SIG-M5 (cell line): ENCODE measurements around the gene SEMA7A.
"Not testable (repeated sequence)": the region's sequence is repeated elsewhere in the genome, so short reads cannot be mapped to it uniquely, and the experiment has no call there.

Experiments
- DNase-seq: peaks from one replicate; lab custom pipeline; 2025; lab: John Stamatoyannopoulos, UW

The SEMA7A gene

DNA sequence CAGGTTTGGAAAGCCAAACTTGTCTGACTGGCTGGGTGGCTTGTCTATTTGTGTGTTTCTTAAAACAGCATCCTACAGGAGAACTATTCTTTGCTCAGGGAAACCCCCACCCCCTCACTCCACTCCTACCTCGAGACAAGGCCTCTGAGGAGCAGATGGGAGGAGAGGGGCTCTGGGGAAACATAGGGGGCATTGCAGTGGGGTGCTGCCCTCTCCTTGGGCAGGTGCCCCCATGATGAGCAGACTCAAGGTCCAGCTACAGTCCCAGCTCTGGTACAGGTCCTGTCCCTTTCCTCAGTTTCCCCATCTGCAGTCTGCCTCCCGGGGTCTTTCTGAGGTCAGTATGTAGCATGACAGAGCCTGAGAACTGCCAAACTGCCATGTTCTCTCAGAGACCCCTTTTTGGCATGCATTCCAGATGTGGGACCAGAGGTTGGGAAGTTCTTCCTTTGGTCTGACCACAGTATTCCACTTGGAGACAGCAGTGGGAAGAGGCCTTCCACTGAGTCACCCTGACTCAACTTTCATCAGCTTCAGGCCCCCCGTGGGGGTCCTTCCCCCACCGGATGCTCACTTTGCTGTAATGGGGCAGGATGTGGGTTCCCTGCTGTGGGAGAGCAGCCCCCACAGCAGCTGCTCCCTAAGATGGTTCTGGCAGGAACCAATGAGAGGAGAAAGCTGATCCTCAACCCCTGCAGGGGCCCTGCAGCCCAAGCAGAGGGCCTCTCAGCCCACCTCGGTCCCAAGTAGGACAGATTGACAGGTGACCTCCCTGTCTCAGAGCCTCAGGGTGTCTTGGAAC, 34.0 kb downstream of the SEMA7A start:
- peak; percentile 18 for DNase-seq

DNA sequence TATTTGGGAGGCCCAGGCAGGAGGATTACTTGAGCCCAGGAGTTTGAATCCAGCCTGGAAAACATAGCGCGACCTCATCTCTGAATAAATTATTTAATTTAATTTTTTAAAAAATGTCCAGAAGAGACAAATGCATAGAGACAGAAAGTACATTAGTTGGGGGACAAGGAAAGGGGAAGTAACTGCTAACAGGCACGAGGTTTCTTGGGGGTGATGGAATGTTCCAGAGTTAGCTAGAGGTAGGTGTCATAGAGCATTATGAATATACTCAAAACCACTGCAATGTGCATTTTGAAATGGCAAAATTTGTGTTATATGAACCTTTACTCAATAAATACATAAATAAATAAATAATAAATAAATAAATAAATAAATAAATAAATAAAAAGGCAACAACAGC, 34.7 kb downstream of the SEMA7A start:
- DNase-seq = no peak

DNA sequence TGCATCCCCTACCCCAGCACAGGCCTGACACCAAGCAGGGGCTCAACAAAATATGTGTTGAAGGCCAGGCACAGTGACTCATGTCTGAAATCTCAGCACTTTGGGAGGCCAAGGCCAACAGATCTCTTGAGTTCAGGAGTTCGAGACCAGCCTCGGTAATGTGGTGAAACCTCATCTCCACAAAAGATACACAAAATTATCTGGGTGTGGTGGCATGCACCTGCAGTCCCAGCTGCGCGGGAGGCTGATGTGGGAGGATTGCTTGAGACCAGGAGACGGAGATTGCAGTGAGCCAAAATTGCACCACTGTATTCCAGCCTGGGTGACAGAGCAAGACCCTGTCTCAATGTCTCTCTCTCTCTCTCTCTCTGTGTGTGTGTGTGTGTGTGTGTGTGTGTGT, 35.6 kb downstream of the SEMA7A start:
- DNase-seq = no peak

DNA sequence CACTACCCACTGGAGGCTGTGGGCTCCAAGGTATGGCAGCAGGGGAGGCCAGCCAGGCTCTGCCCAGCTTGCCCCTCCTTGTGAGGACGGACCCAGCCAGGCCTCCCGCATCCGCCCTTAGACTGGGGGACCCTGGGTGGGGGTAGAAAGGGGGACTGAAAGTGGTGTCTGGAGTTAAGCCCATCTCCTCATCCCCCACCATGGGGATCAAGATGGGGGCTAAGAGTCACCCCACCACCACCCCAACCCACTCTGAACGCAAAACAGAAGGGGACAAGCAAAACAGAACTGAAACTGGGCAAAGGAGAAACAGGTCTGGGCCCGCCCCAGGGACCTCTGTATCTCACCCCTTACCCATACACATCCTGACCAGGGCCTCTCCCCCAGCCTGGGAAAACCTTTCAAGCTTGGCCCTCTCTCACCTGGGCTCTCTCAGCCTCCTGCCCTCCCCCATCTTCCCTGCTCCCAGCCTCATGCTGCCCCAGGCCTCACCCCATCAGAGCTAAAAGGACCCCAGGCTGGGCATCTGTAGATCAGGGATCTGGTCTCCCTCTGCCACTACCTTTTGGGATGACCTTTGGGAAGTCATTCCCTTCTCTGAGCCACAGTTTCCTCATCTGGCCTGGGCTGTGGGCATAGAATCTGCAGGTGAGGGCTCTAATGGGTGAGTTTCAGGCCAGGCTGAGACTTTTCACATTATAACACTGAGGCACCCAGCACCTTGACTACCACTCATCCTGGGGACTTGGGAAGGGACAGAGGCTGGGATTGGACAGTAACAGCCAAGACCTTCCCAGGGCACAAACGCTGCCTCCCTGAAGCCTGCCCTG, 36.3 kb downstream of the SEMA7A start:
- DNase-seq = no peak

DNA sequence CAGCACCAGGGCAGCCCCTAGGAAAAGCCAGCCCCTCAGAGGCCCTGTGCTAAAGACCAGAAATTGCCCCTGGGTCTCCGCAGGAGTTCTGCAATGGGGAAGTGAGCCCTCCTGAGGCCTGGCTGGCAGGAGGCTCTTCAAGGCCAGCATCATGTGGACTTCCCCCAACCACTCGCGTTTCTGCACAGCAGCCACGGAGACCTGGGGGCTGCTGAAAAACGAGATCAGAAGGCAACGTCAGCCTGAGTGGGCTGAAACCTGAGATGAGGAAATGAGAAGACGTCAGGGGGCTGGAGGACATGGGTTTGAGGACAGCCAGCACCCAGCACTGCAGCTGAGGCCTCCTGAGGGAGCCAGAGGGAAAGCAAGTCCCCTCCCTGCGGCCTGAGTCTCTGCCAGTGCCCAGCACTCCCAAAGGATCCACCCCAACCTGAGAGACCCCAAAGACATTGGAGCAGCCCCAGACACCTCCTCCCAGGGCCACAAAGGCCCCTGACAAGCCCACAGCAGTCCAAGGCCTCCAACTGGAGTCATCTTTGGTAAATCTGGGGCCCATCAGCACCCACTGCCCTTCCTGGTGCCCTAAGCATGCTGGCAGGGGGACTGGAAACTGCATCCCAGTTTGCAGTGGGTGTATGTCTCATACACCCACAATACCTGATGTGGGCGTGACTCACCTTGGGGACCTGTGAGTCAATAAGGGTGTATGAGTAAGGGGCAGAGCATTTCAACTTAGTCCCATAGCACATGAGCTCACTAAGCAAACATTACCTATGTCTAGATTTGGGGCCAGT, 37.1 kb downstream of the SEMA7A start:
- DNase-seq = peak; percentile 35

DNA sequence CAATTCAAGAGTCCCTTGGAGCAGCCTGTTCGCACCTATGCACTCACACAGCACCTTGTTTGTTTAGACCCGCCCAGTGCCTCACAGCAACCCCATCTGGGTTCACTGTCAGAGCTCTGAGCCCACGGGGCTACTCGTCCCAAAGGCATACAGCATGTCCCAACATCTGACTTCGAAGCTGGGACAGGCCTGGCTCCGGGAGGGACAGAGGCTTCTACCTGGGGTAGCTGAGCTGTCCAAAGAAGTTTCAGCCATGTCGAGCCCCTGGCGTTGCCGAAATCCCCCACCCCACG, 37.7 kb downstream of the SEMA7A start:
- no peak for DNase-seq

DNA sequence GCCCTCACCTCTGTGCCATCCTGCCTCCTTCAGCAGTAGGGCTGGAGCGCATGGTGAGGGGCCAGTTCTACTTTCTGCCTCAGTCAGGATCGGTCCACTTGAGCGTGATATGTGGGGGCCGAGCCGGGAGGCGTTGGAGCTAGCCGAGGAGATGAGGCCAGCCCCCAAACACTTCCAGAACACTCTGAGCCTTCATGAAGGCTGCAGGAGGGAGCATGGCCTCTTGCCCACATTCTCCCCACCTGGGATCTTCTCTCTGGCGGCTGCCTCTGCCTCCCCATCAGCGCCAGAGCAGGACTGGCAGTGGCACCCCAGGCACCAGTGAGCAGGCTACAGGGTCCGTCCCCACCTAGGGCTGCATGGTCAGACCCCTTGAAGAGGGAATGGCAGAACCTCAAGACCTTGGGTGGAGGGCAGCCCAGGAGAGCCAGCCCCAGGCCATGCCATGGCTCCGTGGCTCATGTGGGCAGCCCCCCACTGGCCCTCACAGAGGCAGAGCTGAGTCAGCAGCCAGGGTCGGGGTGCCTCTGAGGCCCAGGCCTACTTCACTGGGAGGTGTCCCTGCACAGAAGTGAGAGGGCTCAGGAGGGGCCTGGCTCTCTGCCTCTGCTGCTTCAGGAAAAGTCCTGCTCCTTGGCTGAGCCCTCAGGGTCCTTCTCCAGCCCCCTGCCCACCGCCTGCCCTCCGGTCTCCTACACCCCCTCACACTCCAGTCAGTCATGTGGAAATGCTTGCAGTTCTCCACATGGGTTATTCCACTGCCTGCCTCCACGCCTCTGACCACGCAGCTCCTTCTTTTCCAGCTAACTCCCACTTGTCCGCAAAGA, 38.2 kb downstream of the SEMA7A start:
- no peak for DNase-seq

DNA sequence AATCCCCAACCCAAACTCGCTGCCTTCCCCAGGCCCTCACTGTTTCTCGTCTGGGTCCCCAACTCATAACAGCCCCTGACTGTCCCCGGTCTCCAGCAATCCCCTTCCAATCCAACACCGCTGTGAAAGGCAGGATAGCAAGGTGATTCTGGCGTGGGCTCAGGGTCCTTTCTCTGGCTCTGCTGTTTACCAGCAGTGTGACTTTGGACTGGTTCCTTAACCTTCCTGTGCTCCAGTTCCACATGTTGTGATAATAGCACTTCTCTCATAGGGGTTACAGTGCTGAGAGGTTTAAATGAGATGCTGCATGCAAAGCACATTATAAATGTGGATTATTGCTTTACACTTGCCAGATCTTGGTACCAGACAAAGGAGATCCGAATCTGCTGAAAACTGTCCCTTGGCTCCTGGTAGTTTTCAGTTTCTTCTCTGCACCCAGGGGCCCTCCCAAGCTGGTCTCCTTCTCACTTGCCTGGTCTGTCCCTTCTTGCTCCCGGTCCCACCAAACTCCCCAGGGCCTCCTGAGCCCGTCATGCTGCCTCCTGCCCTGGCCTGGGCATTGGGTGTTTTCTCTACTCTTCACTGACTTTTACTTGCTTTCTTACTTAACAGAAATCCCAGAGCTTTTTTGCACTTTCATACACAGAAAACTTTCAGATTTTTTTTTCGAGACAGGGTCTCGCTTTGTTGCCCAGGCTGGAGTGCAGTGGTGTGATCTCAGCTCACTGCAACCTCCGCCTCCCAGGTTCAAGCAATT, 39.5 kb downstream of the SEMA7A start:
- DNase-seq = no peak

DNA sequence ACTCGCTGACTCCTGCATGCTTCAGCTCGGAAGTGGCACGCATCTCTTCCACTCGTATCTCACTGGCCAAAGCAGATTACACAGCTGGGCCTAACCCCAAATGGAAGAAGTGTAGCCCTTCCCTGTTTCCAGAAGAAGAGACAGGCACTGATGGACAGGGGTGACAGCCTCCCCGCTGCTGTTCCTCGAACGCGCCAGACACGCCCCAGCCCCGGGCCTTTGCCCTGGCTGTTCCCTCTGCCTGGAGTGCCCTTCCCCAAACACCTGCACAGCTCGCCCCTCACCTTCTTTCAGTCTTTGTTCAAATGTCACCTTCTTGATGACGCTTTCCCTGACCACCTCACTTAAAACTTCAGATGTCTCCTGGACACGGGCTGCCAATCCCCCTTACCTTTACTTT, 40.3 kb downstream of the SEMA7A start:
- no peak for DNase-seq

DNA sequence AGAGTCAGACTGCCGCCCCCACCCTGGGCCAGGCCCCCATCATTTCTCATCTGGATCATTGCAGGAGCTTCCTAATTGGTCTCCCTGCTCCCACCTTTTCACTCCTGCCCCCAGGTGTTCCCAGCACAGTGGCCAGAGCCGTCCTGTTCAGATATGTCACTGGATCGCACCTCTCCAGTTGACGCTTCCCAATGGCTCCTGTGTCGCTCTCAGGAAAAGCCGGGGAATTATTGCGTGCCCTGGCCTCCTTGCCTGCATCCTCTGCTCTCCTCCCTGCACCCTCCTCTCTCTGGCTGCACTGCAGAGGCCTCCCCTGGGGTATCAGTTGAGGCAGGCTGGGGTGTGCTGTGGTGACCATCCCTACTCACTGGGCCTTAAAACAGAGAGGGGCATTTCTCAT, 40.9 kb downstream of the SEMA7A start:
- DNase-seq = no peak

DNA sequence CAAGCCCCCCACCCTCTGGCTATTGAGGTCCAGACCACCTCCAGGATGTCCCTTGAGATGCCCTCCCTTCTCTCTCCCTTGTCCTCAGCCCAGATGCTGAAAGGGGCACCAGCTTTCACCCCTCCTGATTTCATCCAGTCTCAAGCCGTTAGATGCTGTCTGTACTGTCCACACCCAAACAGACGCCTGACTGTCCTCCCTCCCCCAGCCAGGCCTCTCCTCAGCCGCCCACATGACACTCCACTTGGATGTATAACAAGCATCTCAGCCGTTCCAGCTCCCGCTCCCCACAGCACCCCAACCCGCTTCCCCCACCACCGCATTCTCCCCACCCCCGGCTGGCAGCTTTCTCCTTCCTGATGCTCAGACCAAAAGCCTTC, 41.3 kb downstream of the SEMA7A start:
- no peak for DNase-seq

DNA sequence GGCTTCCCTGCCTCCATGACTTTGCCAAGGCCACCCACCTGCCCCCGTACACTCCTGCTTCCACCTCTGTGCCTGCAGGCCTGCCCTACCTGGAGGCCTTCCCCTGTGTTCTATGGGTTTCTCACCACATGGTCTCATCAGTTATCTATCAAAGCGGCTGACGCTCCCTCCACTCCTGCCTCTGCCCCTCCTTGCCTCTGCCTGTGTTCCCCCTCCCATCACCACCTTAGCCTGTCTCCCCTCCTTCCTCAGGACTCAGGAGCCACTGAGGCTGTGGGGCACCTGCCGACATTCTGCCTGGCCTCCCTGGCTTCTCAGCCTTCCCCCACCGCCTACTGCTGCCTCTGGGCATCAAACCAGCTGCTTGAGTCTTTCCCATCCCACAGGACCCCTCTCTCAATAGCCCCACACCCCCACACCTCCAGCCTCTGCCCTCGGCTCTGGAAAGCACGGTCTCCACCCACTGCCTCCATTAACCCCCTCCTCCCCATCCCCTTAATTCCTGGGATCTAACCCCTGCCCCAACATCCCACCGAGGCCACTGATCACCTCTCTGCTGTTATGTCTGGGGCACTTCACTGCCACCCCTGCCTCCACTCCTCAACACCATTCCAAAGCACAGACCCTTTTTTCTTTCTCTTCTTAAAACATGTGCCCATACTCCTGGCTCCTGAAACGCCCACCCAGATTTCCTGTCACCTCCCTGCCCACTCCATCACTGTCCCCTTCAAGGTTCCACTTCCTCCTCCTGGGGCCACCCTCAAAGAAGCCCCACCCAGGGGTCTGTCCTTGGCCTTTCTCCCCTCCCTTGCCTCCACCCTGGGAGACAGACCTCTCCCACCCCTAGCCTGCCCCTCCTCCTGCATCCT, 41.9 kb downstream of the SEMA7A start:
- DNase-seq = no peak

DNA sequence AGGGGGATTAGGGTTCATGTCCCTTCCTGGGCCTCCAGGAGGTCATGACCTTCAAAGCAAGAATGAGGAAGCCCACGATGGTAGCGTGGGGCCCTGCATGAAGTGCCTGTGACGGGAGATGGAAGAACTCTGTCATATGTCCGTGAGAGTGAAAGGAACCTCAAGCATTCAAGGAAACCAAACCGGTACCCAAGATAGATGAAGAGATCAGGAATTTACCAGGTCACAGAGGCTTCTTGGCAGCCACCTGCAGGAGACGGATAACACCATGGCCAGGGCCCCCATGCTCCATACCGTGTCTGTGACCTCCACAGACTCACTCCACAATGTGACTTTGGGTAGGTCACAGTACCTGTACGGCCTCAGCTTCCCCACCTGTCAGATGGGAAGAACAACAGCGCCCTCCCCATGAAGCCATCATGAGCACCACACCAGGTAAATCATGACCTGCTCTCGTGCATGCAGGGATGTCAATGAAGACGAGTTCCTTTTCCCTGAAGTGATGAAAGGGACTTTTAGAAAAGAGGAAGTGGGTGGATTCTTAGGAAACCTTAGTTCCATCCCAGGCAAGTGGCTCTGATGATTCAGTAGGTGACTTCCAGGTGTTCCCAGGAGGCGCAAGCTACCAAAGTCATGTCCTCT, 43.0 kb downstream of the SEMA7A start:
- no peak for DNase-seq

DNA sequence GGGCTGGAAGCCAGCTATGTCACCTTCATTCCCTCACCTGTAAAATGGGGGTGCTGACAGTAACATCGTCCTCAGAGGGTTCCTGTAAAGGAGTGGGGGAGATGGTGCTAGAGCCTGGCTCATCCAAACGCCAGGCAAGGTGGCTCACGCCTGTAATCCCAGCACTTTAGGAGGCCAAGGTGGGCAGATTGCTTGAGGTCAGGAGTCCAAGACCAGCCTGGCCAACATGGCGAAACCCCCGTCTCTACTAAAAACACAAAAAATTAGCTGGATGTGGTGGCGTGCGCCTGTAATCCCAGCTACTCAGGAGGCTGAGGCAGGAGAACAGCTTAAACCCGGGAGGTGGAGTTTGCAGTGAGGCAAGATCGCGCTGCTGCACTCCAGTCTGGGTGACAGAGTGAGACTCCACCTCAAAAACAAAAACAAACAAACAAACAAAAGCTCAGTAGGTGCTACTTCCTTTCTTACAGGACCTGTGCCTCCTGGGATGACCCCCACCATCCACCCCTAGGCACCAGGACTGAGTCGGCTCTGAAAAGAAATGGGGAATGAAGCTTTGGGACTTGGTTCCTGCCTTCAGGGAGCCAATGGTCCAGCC, 43.6 kb downstream of the SEMA7A start:
- not testable (repeated sequence) for DNase-seq

DNA sequence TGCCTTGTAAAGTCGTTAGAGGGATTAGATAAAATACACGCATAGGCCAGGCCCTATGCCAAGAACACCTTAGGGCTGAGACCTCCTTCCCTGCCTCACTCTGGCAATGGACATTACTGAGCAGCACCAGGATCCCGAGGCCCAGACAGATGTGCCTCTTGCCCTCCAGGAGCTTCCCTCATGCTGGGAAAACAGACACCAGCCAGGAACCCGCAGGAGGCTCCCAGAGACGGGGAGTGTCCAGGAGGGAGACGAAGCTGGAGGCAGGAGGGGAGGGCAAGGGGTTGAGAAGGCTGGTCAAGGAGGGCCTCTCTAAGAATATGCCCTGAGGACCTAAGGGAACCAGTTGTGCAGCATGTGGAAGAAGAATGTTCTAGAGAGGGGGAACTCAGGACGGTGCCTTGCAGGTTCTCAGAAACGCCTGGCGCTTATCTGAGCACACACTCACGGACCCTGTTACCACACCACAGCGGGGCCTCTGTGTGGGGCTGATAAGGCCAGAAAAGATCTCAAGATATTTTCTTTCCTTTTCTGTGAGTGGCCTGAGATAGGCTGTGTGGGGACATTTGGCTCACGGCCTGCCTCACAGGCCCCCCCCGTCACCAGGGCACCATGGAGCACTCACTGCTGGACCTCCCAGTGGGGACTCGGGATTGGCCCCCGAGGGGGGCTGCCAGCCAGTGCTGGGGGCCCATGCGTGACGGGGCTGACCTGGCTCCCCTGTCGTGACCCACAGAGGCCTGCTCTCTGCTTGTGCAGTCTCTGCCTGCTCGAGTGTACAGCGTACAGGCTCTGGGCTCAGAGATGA, 44.3 kb downstream of the SEMA7A start:
- no peak for DNase-seq

DNA sequence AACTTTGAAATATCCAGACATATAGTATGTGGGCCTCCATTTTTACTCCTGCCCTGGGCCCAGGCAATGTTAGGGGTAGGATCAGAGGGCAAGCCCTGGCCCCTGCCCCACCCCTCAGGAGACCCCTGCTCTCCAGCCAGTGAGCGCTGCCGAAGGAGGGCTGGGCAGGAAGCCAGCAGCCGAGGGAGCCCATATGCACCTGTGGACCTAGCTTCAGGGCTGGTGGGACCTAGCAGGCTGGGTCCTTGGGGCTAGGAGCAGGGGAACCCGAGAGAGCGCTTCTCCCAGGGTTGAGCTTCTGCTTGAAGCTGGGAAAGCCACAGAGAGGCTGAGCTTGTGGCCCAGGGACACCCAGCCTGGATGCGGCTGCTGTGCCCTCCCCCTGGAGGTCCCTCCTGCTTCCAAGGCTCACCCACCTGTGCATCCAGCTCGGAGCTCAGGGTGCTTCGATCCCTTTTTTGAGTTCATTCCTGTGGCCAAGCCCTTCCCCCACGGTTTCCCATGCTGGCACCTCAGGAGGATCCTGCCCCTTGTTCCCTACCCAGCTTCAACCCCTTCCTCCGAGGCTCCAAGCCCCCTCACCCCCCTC, 45.3 kb downstream of the SEMA7A start:
- no peak for DNase-seq

DNA sequence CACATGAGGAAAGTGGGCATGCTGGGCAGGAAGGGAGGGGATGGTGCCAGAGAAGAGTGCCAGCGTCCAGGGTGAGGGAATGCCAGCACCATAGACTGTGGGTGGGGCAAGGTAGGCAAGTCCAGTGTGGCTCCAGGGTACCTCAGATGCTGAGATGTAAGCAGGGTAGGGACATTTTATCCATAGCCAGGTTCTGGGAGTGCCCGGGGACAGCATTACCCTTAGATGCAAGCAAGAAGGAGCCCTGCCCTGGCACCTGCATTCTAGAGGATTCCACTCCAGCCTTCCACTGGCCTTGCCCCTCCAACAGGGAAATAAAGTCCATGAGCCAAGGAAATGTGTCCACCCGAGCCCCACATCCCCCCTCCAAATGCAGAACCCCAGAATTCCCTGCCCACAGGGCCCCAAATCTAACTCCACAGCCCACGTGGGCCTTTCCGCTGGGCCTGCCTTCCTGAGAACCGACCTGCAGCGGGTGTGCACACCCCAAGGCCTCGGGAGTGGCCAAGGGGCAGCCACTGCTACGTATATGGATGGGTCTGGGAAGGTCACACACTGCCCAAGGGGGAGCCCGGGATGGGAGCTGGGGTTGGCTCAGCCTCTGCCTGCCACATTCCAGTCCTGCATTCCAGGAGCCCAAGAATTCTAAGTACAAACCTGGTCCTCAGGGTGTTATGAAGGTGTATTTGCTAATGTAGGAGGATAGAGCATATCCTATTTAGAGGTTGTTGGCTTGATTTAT, 46.0 kb downstream of the SEMA7A start:
- DNase-seq = no peak
